ENCODE data around the gene PCGF6.
"Not testable (repeated sequence)": the region's sequence is repeated elsewhere in the genome, so short reads cannot be mapped to it uniquely, and the experiment has no call there.

The PCGF6 gene

GRCh38 chr10:103350517-103351260 lies at the start of gene PCGF6:
Gene PCGF6, minus strand, starts transcription at chr10:103351140. Its CDS starts 74 bp downstream, at chr10:103351066.
- peak; percentile 61 to 74 (median 69) for DNase-seq (ENCODE audit: low read depth in 2 of 3, low spot score in 2 of 3)

GRCh38 chr10:103397191-103397825 lies 46.4 kb upstream of the PCGF6 start:
- DNase-seq (ENCODE audit: low read depth in 2 of 3, low spot score in 2 of 3): no peak

- no peak for DNase-seq (ENCODE audit: low read depth in 2 of 3, low spot score in 2 of 3)
Observed at GRCh38 chr10:103396789-103397087, 45.8 kb upstream of the PCGF6 start.

- DNase-seq (ENCODE audit: low read depth in 2 of 3, low spot score in 2 of 3): peak; percentile 81 to 90 (median 89)
Observed at GRCh38 chr10:103396067-103396788, 45.3 kb upstream of the PCGF6 start, which contains the start of the genes ATP5MK and PDCD11. Gene ATP5MK, minus strand, starts transcription at chr10:103396475. Its CDS starts 4,018 bp downstream, at chr10:103392457. Gene PDCD11, plus strand, starts transcription at chr10:103396626. Its CDS starts 1,801 bp downstream, at chr10:103398427.

GRCh38 chr10:103395754-103396066 lies 44.8 kb upstream of the PCGF6 start:
- no peak for DNase-seq (ENCODE audit: low read depth in 2 of 3, low spot score in 2 of 3)

GRCh38 chr10:103394180-103394579 lies 43.2 kb upstream of the PCGF6 start:
- DNase-seq (ENCODE audit: low read depth in 2 of 3, low spot score in 2 of 3): no peak

GRCh38 chr10:103382769-103383168 lies 31.8 kb upstream of the PCGF6 start:
- no peak for DNase-seq (ENCODE audit: low read depth in 2 of 3, low spot score in 2 of 3)

GRCh38 chr10:103374263-103374662 lies 23.3 kb upstream of the PCGF6 start:
- no peak for DNase-seq (ENCODE audit: low read depth in 2 of 3, low spot score in 2 of 3)

GRCh38 chr10:103373544-103373943 lies 22.6 kb upstream of the PCGF6 start:
- no peak for DNase-seq (ENCODE audit: low read depth in 2 of 3, low spot score in 2 of 3)

GRCh38 chr10:103367782-103368518 lies 17.0 kb upstream of the PCGF6 start, which contains the start of gene TAF5:
Gene TAF5, plus strand, starts transcription at chr10:103367976. Its CDS starts 14 bp downstream, at chr10:103367990.
- peak; percentile 53 to 76 (median 75) for DNase-seq (ENCODE audit: low read depth in 2 of 3, low spot score in 2 of 3)

GRCh38 chr10:103367379-103367781 lies 16.4 kb upstream of the PCGF6 start:
- DNase-seq (ENCODE audit: low read depth in 2 of 3, low spot score in 2 of 3): no peak

GRCh38 chr10:103360791-103361190 lies 9.9 kb upstream of the PCGF6 start:
- DNase-seq (ENCODE audit: low read depth in 2 of 3, low spot score in 2 of 3): not testable (repeated sequence)

- not testable (repeated sequence) for DNase-seq (ENCODE audit: low read depth in 2 of 3, low spot score in 2 of 3)
Observed at GRCh38 chr10:103359493-103359892, 8.6 kb upstream of the PCGF6 start.

- DNase-seq (ENCODE audit: low read depth in 2 of 3, low spot score in 2 of 3): no peak
Observed at GRCh38 chr10:103355906-103356599, 5.1 kb upstream of the PCGF6 start.

GRCh38 chr10:103354567-103354966 lies 3.6 kb upstream of the PCGF6 start:
- DNase-seq (ENCODE audit: low read depth in 2 of 3, low spot score in 2 of 3): not testable (repeated sequence)

GRCh38 chr10:103353281-103353680 lies 2.3 kb upstream of the PCGF6 start:
- no peak for DNase-seq (ENCODE audit: low read depth in 2 of 3, low spot score in 2 of 3)

- no peak for DNase-seq (ENCODE audit: low read depth in 2 of 3, low spot score in 2 of 3)
Observed at GRCh38 chr10:103350175-103350516, 794 bp downstream of the PCGF6 start.

- no peak for DNase-seq (ENCODE audit: low read depth in 2 of 3, low spot score in 2 of 3)
Observed at GRCh38 chr10:103336370-103336769, 14.6 kb downstream of the PCGF6 start.

- no peak for DNase-seq (ENCODE audit: low read depth in 2 of 3, low spot score in 2 of 3)
Observed at GRCh38 chr10:103334567-103334966, 16.4 kb downstream of the PCGF6 start.

- DNase-seq (ENCODE audit: low read depth in 2 of 3, low spot score in 2 of 3): no peak
Observed at GRCh38 chr10:103333934-103334520, 16.9 kb downstream of the PCGF6 start.
